Measurements from ENCODE around the gene SUCLG2.

DNA sequence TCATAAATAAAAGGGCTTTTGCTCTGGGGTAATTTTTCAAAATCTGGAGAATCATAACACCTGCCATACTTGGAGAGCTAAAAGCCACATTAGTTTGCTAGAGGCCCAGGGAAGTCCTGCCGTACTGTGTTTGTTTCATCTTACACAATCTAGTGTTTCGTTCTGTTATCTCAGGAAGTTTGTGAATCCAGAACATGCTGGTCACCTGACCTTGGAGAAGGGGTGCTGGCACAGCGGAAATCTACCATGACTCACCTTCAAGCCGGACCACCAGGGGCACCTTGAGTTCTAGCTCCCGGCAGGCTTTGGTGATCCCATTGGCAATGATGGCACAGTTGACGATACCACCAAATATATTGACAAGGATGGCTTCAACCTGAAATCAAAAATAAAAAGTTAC, 253.9 kb downstream of the SUCLG2 start:
- TF ChIP-seq TAF1 (IDR thresholded peaks at IDR 0.05; ENCODE audit: control insufficient read depth, extremely low read depth, insufficient read depth, low read length, severe bottlenecking) (no peak), ZNF431 (CRISPR knock-in tag; IDR thresholded peaks at IDR 0.05) (no peak), TARDBP (IDR thresholded peaks at IDR 0.05) (no peak), FIP1L1 (IDR thresholded peaks at IDR 0.05; ENCODE audit: low read depth, low read length, poor library complexity, severe bottlenecking) (no peak), HNRNPL (IDR thresholded peaks at IDR 0.05; ENCODE audit: low read depth, low read length) (no peak)

Measured in K562 (cell line).